ENCODE measurements around the gene TBC1D25. TPM values are rescaled to one million over a fixed set of nuclear protein-coding genes. Genes with fewer than 3 reads are reported as not detected.

TBC1D25 gene
- total and polyA plus RNA-seq, 2 experiments from 2014 or later = 1.9 to 4.5 TPM

DNA sequence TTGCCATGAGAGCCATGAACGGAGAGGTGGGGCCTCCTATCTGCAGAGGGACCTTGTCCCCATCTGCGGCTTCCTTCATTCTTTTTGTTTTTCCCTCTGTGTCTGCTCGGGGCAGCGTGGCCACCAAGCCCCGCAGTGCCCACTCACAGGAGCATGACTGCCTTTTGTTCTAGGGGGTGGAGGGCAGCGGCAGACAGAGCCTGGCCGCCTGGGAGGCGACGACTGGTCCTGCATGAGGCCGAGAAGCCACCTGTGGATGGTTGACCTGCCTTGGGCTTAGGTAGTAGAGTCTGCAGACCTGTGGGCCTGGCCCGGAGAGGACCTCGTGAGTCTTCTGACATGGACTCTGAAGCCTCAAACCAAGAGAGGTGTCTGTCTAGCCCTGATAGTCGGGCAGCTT is 36.1 kb downstream of the TBC1D25 start:
- Histone ChIP-seq H3F3A (replicated peaks; ENCODE audit: low read depth) (peaks cover 9% of the 10 kb centered on the region; the same call in 1 of the 2 replicates), H4K20me1 (replicated peaks; ENCODE audit: insufficient read depth) (no peaks in the 10 kb centered on the region; the same call in 1 of the 2 replicates), H3K9me2 (ENCODE audit: insufficient read depth) (no peaks in the 10 kb centered on the region), H3K27me3 (ENCODE audit: insufficient read depth) (no peaks in the 10 kb centered on the region), H3K4me2 (peak overlapping the region; percentile 87), H3K4me3 (peak overlapping the region; percentile 73), H3K27ac (ENCODE audit: low read depth) (0 out of 2 replicates have a peak overlapping the region, but pooled peaks have one; percentile 14), H2AFZ (no peak overlapping the region), H3K36me3 (ENCODE audit: insufficient read depth) (peaks cover 32% of the 10 kb centered on the region), H3K79me2 (replicated peaks; ENCODE audit: insufficient read depth) (peaks cover 13% of the 10 kb centered on the region), H3K4me1 (ENCODE audit: insufficient read depth) (no peaks in the 10 kb centered on the region)
- Mint-ChIP-seq H3K4me3 (peak overlapping the region; percentile 94), H3K9me3 (no peaks in the 10 kb centered on the region), H3K4me1 (peaks cover 9% of the 10 kb centered on the region; the same call in 2 of the 3 replicates), H3K36me3 (ENCODE audit: low read depth) (peaks cover 59% of the 10 kb centered on the region), H3K27ac (peak overlapping the region; percentile 100), H3K27me3 (ENCODE audit: insufficient read depth, low read depth, poor library complexity) (peaks cover 7% of the 10 kb centered on the region)
- TF ChIP-seq ZNF114 (CRISPR knock-in tag; IDR thresholded peaks at IDR 0.05) (no peak), JUNB (IDR thresholded peaks at IDR 0.05; ENCODE audit: unreplicated experiment) (no peak), NANOG (IDR thresholded peaks at IDR 0.05; ENCODE audit: borderline replicate concordance) (no peak), EZH2 (IDR thresholded peaks at IDR 0.05; ENCODE audit: low read depth, unreplicated experiment) (no peak), STAT1 (IDR thresholded peaks at IDR 0.05; ENCODE audit: unreplicated experiment) (no peak), CREB1 (CRISPR knock-in tag; IDR thresholded peaks at IDR 0.05; ENCODE audit: low read depth) (no peak)
- TF ChIP-seq, protein P1, sequence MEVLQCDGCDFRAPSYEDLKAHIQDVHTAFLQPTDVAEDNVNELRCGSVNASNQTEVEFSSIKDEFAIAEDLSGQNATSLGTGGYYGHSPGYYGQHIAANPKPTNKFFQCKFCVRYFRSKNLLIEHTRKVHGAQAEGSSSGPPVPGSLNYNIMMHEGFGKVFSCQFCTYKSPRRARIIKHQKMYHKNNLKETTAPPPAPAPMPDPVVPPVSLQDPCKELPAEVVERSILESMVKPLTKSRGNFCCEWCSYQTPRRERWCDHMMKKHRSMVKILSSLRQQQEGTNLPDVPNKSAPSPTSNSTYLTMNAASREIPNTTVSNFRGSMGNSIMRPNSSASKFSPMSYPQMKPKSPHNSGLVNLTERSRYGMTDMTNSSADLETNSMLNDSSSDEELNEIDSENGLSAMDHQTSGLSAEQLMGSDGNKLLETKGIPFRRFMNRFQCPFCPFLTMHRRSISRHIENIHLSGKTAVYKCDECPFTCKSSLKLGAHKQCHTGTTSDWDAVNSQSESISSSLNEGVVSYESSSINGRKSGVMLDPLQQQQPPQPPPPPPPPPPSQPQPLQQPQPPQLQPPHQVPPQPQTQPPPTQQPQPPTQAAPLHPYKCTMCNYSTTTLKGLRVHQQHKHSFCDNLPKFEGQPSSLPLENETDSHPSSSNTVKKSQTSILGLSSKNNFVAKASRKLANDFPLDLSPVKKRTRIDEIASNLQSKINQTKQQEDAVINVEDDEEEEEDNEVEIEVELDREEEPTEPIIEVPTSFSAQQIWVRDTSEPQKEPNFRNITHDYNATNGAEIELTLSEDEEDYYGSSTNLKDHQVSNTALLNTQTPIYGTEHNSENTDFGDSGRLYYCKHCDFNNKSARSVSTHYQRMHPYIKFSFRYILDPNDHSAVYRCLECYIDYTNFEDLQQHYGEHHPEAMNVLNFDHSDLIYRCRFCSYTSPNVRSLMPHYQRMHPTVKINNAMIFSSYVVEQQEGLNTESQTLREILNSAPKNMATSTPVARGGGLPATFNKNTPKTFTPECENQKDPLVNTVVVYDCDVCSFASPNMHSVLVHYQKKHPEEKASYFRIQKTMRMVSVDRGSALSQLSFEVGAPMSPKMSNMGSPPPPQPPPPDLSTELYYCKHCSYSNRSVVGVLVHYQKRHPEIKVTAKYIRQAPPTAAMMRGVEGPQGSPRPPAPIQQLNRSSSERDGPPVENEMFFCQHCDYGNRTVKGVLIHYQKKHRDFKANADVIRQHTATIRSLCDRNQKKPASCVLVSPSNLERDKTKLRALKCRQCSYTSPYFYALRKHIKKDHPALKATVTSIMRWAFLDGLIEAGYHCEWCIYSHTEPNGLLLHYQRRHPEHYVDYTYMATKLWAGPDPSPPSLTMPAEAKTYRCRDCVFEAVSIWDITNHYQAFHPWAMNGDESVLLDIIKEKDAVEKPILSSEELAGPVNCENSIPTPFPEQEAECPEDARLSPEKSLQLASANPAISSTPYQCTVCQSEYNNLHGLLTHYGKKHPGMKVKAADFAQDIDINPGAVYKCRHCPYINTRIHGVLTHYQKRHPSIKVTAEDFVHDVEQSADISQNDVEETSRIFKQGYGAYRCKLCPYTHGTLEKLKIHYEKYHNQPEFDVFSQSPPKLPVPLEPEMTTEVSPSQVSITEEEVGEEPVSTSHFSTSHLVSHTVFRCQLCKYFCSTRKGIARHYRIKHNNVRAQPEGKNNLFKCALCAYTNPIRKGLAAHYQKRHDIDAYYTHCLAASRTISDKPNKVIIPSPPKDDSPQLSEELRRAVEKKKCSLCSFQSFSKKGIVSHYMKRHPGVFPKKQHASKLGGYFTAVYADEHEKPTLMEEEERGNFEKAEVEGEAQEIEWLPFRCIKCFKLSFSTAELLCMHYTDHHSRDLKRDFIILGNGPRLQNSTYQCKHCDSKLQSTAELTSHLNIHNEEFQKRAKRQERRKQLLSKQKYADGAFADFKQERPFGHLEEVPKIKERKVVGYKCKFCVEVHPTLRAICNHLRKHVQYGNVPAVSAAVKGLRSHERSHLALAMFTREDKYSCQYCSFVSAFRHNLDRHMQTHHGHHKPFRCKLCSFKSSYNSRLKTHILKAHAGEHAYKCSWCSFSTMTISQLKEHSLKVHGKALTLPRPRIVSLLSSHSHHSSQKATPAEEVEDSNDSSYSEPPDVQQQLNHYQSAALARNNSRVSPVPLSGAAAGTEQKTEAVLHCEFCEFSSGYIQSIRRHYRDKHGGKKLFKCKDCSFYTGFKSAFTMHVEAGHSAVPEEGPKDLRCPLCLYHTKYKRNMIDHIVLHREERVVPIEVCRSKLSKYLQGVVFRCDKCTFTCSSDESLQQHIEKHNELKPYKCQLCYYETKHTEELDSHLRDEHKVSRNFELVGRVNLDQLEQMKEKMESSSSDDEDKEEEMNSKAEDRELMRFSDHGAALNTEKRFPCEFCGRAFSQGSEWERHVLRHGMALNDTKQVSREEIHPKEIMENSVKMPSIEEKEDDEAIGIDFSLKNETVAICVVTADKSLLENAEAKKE (CRISPR knock-in tag; IDR thresholded peaks at IDR 0.05) = no peak
- TF ChIP-seq, protein P2, sequence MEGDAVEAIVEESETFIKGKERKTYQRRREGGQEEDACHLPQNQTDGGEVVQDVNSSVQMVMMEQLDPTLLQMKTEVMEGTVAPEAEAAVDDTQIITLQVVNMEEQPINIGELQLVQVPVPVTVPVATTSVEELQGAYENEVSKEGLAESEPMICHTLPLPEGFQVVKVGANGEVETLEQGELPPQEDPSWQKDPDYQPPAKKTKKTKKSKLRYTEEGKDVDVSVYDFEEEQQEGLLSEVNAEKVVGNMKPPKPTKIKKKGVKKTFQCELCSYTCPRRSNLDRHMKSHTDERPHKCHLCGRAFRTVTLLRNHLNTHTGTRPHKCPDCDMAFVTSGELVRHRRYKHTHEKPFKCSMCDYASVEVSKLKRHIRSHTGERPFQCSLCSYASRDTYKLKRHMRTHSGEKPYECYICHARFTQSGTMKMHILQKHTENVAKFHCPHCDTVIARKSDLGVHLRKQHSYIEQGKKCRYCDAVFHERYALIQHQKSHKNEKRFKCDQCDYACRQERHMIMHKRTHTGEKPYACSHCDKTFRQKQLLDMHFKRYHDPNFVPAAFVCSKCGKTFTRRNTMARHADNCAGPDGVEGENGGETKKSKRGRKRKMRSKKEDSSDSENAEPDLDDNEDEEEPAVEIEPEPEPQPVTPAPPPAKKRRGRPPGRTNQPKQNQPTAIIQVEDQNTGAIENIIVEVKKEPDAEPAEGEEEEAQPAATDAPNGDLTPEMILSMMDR (conservative IDR thresholded peaks at IDR 0.05; ENCODE audit: low read depth in 2 of 2) = no peak
- TF ChIP-seq, protein P3, sequence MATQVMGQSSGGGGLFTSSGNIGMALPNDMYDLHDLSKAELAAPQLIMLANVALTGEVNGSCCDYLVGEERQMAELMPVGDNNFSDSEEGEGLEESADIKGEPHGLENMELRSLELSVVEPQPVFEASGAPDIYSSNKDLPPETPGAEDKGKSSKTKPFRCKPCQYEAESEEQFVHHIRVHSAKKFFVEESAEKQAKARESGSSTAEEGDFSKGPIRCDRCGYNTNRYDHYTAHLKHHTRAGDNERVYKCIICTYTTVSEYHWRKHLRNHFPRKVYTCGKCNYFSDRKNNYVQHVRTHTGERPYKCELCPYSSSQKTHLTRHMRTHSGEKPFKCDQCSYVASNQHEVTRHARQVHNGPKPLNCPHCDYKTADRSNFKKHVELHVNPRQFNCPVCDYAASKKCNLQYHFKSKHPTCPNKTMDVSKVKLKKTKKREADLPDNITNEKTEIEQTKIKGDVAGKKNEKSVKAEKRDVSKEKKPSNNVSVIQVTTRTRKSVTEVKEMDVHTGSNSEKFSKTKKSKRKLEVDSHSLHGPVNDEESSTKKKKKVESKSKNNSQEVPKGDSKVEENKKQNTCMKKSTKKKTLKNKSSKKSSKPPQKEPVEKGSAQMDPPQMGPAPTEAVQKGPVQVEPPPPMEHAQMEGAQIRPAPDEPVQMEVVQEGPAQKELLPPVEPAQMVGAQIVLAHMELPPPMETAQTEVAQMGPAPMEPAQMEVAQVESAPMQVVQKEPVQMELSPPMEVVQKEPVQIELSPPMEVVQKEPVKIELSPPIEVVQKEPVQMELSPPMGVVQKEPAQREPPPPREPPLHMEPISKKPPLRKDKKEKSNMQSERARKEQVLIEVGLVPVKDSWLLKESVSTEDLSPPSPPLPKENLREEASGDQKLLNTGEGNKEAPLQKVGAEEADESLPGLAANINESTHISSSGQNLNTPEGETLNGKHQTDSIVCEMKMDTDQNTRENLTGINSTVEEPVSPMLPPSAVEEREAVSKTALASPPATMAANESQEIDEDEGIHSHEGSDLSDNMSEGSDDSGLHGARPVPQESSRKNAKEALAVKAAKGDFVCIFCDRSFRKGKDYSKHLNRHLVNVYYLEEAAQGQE (IDR thresholded peaks at IDR 0.05; ENCODE audit: unreplicated experiment) = no peak
- no peak for ATAC-seq
- DNase-seq (ENCODE audit: low spot score) = no peak

Measured in GM23338 (cell line).